Thyroid gland (tissue), 4 donors: ENCODE results near the gene IGFALS. TPM values are rescaled to one million over a fixed set of nuclear protein-coding genes. Genes with fewer than 3 reads are reported as not detected.
"Not testable (repeated sequence)": the region's sequence is repeated elsewhere in the genome, so short reads cannot be mapped to it uniquely, and the experiment has no call there.

Experiments
- DNase-seq, 2 donors: peaks; one replicate each; pipeline ENCODE4 v3.0.0-alpha.2; 2019
- H3K27ac ChIP-seq, 3 donors: fragments of 200-600 bp; sonication (generic); 1 replicate in 2 of 3; 2 replicates in 1 of 3; pipeline ENCODE4 v1.5.1; 2016 to 2019; ENCODE audit warnings: mild to moderate bottlenecking in 1 of 3, moderate library complexity in 1 of 3
- H3K27me3 ChIP-seq: fragments of 200-600 bp; sonication (generic); one replicate; pipeline ENCODE4 v1.5.1; 2019
- H3K36me3 ChIP-seq, 2 donors: fragments of 200-600 bp; sonication (generic); one replicate each; pipeline ENCODE4 v1.5.1; 2016 to 2019
- H3K4me1 ChIP-seq, 2 donors: fragments of 200-600 bp; sonication (generic); one replicate each; pipeline ENCODE4 v1.5.1; 2017 to 2019
- H3K4me3 ChIP-seq, 3 donors: fragments of 200-600 bp; sonication (generic); replicated peaks in 1 of 3; 1 replicate in 2 of 3; 2 replicates in 1 of 3; pipeline ENCODE4 v1.5.1; 2016; ENCODE audit warnings: mild to moderate bottlenecking in 1 of 3
- H3K9me3 ChIP-seq: fragments of 200-600 bp; sonication (generic); one replicate; pipeline ENCODE4 v1.5.1; 2017
- POLR2A ChIP-seq, 2 donors: fragments of 450-650 bp; IDR thresholded peaks; one replicate each; pipeline ENCODE4 v1.6.1; 2017; ENCODE audit warnings: antibody characterized with exemption in 2 of 2, mild to moderate bottlenecking in 2 of 2, moderate library complexity in 1 of 2
- whole genome bisulfite sequencing, 2 donors: methylation state at CpG; one replicate each; pipeline ENCODE4 v1.1.5; 2017; 5-methylcytosine and 5-hydroxymethylcytosine counted together
- intact Hi-C: fragments of 100-400 bp; cut with DNase I; formaldehyde crosslinking; loops from one replicate; pipeline ENCODE4 v1.15.1; 2023
- total RNA-seq, 4 donors: library from RNA; depleted of rRNA; stranded (reverse); fragments of >200 nt; gene quantifications; one replicate each; pipeline ENCODE4 v1.2.3, GENCODE V29; 2016
- TF ChIP-seq, protein P1 (sequence below), 6 experiments: fragments of 200-600 bp in 3 of 6; fragments of 450-650 bp in 3 of 6; sonication (generic) in 3 of 6; IDR thresholded peaks; one replicate each; pipeline ENCODE4 v1.5.1; 2016 to 2019; ENCODE audit warnings: antibody characterized with exemption in 6 of 6, mild to moderate bottlenecking in 2 of 6, inconsistent platforms in 1 of 6, moderate library complexity in 1 of 6

The IGFALS gene
- total RNA-seq, 4 donors from 2014 or later = 0.13 to 4.2 (median 1.8) TPM

DNA sequence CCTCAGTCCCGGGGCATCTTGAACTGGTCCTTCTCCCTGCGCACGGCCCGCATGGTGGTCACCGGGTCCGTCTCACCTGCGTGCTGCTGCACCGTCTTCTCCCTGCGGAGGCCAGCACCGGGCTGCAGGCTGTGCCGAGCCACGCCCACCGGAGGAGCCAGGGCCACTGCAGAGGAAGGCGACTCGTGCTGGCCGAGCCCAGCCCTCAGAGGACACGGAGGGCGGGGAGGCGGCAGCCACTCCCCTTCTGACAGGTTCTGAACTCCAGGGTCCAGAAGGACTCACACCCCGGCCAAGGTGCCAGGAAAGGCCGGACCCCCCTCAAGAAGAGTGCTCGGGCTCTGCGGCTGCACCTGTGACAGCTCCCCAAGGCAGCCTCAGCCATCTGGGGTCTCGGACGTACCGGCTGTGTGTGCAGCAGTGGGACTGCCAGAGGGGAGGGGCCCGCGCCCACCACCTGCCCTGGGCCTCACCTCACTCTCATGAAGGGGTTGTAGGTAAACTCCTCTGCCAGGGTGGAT, 15.8 kb upstream of the IGFALS start:
- Histone ChIP-seq H3K4me3 (no peak overlapping the region), H3K4me1 (no peaks in the 10 kb centered on the region), H3K27me3 (no peaks in the 10 kb centered on the region), H3K9me3 (no peaks in the 10 kb centered on the region), H3K36me3 (peaks cover 16 to 29% of the 10 kb centered on the region in 2 donors), H3K27ac (no peak overlapping the region)
- TF ChIP-seq, protein P1, sequence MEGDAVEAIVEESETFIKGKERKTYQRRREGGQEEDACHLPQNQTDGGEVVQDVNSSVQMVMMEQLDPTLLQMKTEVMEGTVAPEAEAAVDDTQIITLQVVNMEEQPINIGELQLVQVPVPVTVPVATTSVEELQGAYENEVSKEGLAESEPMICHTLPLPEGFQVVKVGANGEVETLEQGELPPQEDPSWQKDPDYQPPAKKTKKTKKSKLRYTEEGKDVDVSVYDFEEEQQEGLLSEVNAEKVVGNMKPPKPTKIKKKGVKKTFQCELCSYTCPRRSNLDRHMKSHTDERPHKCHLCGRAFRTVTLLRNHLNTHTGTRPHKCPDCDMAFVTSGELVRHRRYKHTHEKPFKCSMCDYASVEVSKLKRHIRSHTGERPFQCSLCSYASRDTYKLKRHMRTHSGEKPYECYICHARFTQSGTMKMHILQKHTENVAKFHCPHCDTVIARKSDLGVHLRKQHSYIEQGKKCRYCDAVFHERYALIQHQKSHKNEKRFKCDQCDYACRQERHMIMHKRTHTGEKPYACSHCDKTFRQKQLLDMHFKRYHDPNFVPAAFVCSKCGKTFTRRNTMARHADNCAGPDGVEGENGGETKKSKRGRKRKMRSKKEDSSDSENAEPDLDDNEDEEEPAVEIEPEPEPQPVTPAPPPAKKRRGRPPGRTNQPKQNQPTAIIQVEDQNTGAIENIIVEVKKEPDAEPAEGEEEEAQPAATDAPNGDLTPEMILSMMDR (IDR thresholded peaks at IDR 0.05) = no peak
- no peak for TF ChIP-seq POLR2A (IDR thresholded peaks at IDR 0.05)
- 79 to 88% methylated on average over 15 to 17 of the region's 28 CpGs for WGBS, 2 donors
- DNase-seq = no peak
- intact Hi-C loops = no loop called here

DNA sequence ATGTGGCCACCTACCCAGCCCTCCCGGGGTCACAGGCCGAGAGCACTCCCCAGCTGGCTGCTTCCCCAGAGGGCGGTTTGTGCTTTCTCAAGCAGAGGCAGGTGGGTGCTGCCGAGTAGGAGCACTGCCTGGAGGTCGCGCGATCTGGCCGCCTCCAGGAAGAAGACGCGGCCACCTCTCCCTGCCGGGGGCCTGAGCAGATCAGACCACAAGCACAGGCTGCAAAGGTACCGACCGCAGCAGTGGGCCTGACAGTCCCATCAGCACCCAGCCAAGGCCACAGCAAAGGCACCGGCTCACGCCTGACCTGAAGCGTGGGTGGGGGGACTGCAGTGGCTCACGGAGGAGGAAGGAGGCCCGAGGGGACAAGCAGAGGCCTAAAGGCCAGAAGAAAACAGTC, 15.2 kb upstream of the IGFALS start:
- Histone ChIP-seq H3K9me3 (no peaks in the 10 kb centered on the region), H3K4me1 (no peaks in the 10 kb centered on the region), H3K27ac (no peak overlapping the region), H3K36me3 (peaks cover 16 to 29% of the 10 kb centered on the region in 2 donors), H3K27me3 (no peaks in the 10 kb centered on the region), H3K4me3 (no peak overlapping the region)
- WGBS, 2 donors = 82 to 87% methylated on average over 10 to 18 of the region's 18 CpGs
- DNase-seq = no peak
- TF ChIP-seq POLR2A (IDR thresholded peaks at IDR 0.05) = no peak
- TF ChIP-seq, protein P1 (IDR thresholded peaks at IDR 0.05) = no peak
- intact Hi-C loops = no loop called here

DNA sequence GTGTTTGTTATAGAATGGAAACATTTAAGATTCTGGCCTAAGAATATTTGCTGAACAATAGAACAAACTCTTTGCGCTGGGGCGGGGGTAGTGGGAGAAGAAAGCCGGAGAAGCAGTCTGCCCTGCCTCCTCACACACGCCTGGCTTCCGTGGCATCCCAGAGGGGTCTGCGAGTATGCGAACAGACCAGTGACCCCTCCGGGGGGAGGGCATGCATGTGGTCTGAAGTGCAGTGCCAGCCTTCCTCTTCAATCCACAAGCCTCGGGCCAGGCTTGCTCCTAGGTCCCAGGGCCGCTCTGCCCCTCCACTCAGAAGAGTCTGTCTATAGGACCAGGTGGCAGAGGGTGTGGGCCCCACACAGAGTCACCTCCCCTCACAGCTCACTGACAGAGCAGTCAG, 14.1 kb upstream of the IGFALS start:
- intact Hi-C loops = no loop called here
- Histone ChIP-seq H3K36me3 (peaks cover 16 to 29% of the 10 kb centered on the region in 2 donors), H3K9me3 (no peaks in the 10 kb centered on the region)

DNA sequence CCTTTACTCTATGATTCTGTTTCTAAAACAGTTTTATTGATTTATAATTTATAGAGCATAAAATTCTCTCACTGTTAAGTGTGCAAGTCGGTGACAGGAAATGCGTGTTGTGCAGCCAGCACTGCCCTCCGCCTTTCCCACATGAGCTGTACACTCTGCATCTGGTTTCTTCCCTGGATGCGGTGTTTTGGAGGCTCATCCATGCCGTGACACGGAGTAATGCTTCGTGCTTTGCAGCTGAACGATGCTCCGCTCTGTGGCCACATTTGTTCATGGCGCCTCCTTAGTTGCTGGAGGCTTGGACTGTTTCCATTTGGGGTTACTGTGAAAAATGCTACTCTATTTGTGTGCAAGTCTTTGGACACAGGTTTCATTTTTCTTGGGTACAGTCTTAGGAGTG, 7.2 kb upstream of the IGFALS start:
- H3K4me1 ChIP-seq = no peaks in the 10 kb centered on the region
- no peak overlapping the region for H3K27ac ChIP-seq
- H3K27me3 ChIP-seq = no peaks in the 10 kb centered on the region
- WGBS, 2 donors = 88% methylated on average over 10 of the region's 10 CpGs
- intact Hi-C loops = no loop called here
- DNase-seq = no peak
- H3K36me3 ChIP-seq = no peaks in the 10 kb centered on the region
- no peak for TF ChIP-seq POLR2A (IDR thresholded peaks at IDR 0.05)
- TF ChIP-seq, protein P1 (IDR thresholded peaks at IDR 0.05) = no peak
- H3K9me3 ChIP-seq = no peaks in the 10 kb centered on the region
- H3K4me3 ChIP-seq = no peak overlapping the region

More for the DNA sequence above, 14.1 kb upstream of the IGFALS start:
- DNase-seq = no peak
- Histone ChIP-seq H3K27ac (no peak overlapping the region), H3K4me3 (no peak overlapping the region), H3K4me1 (no peaks in the 10 kb centered on the region), H3K27me3 (no peaks in the 10 kb centered on the region)
- TF ChIP-seq, protein P1 (IDR thresholded peaks at IDR 0.05) = no peak
- no peak for TF ChIP-seq POLR2A (IDR thresholded peaks at IDR 0.05)
- WGBS, 2 donors = 86 to 91% methylated on average over 10 of the region's 10 CpGs

DNA sequence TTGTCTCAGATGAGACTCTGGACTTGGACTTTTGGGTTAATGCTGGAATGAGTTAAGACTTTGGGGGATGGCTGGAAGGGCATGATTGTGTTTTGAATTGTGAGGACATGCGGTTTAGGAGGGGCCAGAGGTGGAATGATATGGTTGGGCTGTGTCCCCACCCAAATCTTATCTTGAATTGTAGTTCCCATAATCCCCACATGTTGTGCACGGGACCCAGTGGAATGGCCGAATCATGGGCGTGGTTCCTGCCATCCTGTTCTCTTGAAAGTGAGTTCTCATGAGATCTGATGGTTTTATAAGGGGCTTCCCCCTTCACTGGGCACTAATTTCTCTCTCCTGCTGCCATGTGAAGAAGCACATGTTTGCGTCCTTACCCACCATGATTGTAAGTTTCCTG, 5.8 kb upstream of the IGFALS start:
- H3K4me1 ChIP-seq, DNase-seq, H3K36me3 ChIP-seq, H3K27me3 ChIP-seq, intact Hi-C loops, H3K27ac ChIP-seq, H3K9me3 ChIP-seq, H3K4me3 ChIP-seq: not testable (repeated sequence)
- WGBS, 2 donors = 77 to 81% methylated on average over 5 of the region's 5 CpGs
